OCI-LY1 (cell line): ENCODE data around the gene SLC17A9.

Source experiments
- H2AFZ ChIP-seq: fragments of 200-600 bp; sonication (generic), shearing (Covaris generic); 2 replicates; pipeline ENCODE4 v1.6.0; 2014; ENCODE audit warnings: antibody characterized with exemption, mild to moderate bottlenecking, low read length
- H3F3A ChIP-seq: fragments of 200-600 bp; sonication (generic), shearing (Covaris generic); 2 replicates; pipeline ENCODE4 v1.6.0; 2014; ENCODE audit warnings: mild to moderate bottlenecking, antibody characterized with exemption, low read length, moderate library complexity; ENCODE audit not compliant: insufficient read depth
- H3K27ac ChIP-seq: fragments of 200-600 bp; sonication (generic); 2 replicates; pipeline ENCODE4 v1.5.1; 2014; ENCODE audit warnings: low read length, mixed run types, mild to moderate bottlenecking, low read depth; ENCODE audit not compliant: poor library complexity, severe bottlenecking
- H3K27me3 ChIP-seq: fragments of 200-600 bp; sonication (generic); 2 replicates; pipeline ENCODE4 v1.6.0; 2014; ENCODE audit warnings: antibody characterized with exemption, mild to moderate bottlenecking, low read length, moderate library complexity; ENCODE audit not compliant: insufficient read depth
- H3K36me3 ChIP-seq: fragments of 200-600 bp; sonication (generic); 2 replicates; pipeline ENCODE4 v1.6.1; 2014; ENCODE audit warnings: mild to moderate bottlenecking, antibody characterized with exemption, low read length, moderate library complexity, mixed read lengths; ENCODE audit not compliant: insufficient read depth
- H3K4me1 ChIP-seq: fragments of 200-600 bp; sonication (generic); 2 replicates; pipeline ENCODE4 v1.5.1; 2014; ENCODE audit warnings: mild to moderate bottlenecking, low read length, moderate library complexity; ENCODE audit not compliant: insufficient read depth, severe bottlenecking
- H3K4me2 ChIP-seq: fragments of 200-600 bp; sonication (generic), shearing (Covaris generic); 2 replicates; pipeline ENCODE4 v1.6.1; 2014; ENCODE audit warnings: low read length
- H3K4me3 ChIP-seq: fragments of 200-600 bp; sonication (generic); 2 replicates; pipeline ENCODE4 v1.5.1; 2014; ENCODE audit warnings: low read length, low read depth, mild to moderate bottlenecking, mixed read lengths; ENCODE audit not compliant: poor library complexity, severe bottlenecking
- H3K79me2 ChIP-seq: fragments of 200-600 bp; shearing (Covaris generic); 2 replicates; pipeline ENCODE4 v1.6.1; 2016; ENCODE audit warnings: mixed run types, low read length, mixed read lengths; ENCODE audit not compliant: insufficient read depth
- H3K9ac ChIP-seq: fragments of 200-600 bp; sonication (generic), shearing (Covaris generic); 2 replicates; pipeline ENCODE4 v1.6.1; 2014; ENCODE audit warnings: mild to moderate bottlenecking, low read length, mixed read lengths
- H3K9me2 ChIP-seq: fragments of 200-600 bp; sonication (generic), shearing (Covaris generic); 2 replicates; pipeline ENCODE4 v1.6.1; 2014; ENCODE audit warnings: low read depth, mild to moderate bottlenecking, low read length, mixed read lengths
- H3K9me3 ChIP-seq: fragments of 200-600 bp; shearing (Covaris generic); 2 replicates; pipeline ENCODE4 v1.6.1; 2014; ENCODE audit warnings: low read length, mixed read lengths
- H4K20me1 ChIP-seq: fragments of 200-600 bp; sonication (generic), shearing (Covaris generic); 2 replicates; pipeline ENCODE4 v1.6.0; 2016; ENCODE audit warnings: mild to moderate bottlenecking, low read length; ENCODE audit not compliant: insufficient read depth
- CTCF ChIP-seq: fragments of 200-600 bp; sonication (generic), shearing (Covaris generic); IDR thresholded peaks from 2 replicates; pipeline ENCODE4 v1.5.1; 2017; ENCODE audit warnings: mild to moderate bottlenecking, antibody characterized with exemption, low read length, moderate library complexity, mixed read lengths
- EZH2 ChIP-seq: fragments of 200-600 bp; sonication (generic), shearing (Covaris generic); IDR thresholded peaks from 2 replicates; pipeline ENCODE4 v1.8.0; 2017; ENCODE audit warnings: borderline replicate concordance, mixed run types, mild to moderate bottlenecking, antibody characterized with exemption, low read length, moderate library complexity, mixed read lengths

The SLC17A9 gene

GRCh38 chr20:62952373-62952967, at the start of gene SLC17A9:
SLC17A9 (plus strand) TSS chr20:62952709; CDS start chr20:62952831, 122 bp downstream.
- peak within 1 kb of the TSS; percentile 74 for H3K4me2 ChIP-seq
- H3K79me2 ChIP-seq, result no peaks in the 10 kb centered on the region
- H4K20me1 ChIP-seq, result no peaks in the 10 kb centered on the region
- peak within 1 kb of the TSS; percentile 89 for H3K27ac ChIP-seq
- no peak for TF ChIP-seq EZH2
- TF ChIP-seq CTCF, result no peak; the same call in 1 of the 2 replicates
- no peaks in the 10 kb centered on the region for H3F3A ChIP-seq
- H3K36me3 ChIP-seq, result peaks cover 39% of the 10 kb centered on the region
- H3K4me1 ChIP-seq, result peaks cover 29% of the 10 kb centered on the region
- peak within 1 kb of the TSS; percentile 67 for H3K9ac ChIP-seq
- H2AFZ ChIP-seq, result no peak within 1 kb of the TSS
- H3K9me2 ChIP-seq, result no peaks in the 10 kb centered on the region
- H3K27me3 ChIP-seq, result no peaks in the 10 kb centered on the region
- H3K4me3 ChIP-seq, result peak within 1 kb of the TSS; percentile 64
- 0 out of 2 replicates have a peak, but pooled peaks cover 2% of the 10 kb centered on the region for H3K9me3 ChIP-seq

- no peak overlapping the region for H3K9ac ChIP-seq
- no peaks in the 10 kb centered on the region for H3K9me3 ChIP-seq
- H3K27ac ChIP-seq, result no peak overlapping the region
- TF ChIP-seq EZH2, result no peak
- TF ChIP-seq CTCF, result no peak
- 0 out of 2 replicates have a peak, but pooled peaks cover 3% of the 10 kb centered on the region for H3F3A ChIP-seq
- H3K4me2 ChIP-seq, result no peak overlapping the region
- H3K9me2 ChIP-seq, result no peaks in the 10 kb centered on the region
- H3K79me2 ChIP-seq, result no peaks in the 10 kb centered on the region
- H2AFZ ChIP-seq, result no peak overlapping the region
- peaks cover 67% of the 10 kb centered on the region for H3K36me3 ChIP-seq
- no peaks in the 10 kb centered on the region for H4K20me1 ChIP-seq
- peaks cover 26% of the 10 kb centered on the region for H3K4me1 ChIP-seq
- no peak overlapping the region for H3K4me3 ChIP-seq
- H3K27me3 ChIP-seq, result no peaks in the 10 kb centered on the region
Observed at GRCh38 chr20:62902926-62903615, 49.4 kb upstream of the SLC17A9 start.

GRCh38 chr20:62905536-62906117, 46.9 kb upstream of the SLC17A9 start:
- H3F3A ChIP-seq, result 0 out of 2 replicates have a peak, but pooled peaks cover 3% of the 10 kb centered on the region

More at GRCh38 chr20:62905536-62906117, 46.9 kb upstream of the SLC17A9 start:
- Histone ChIP-seq H3K4me2 (no peak overlapping the region), H3K9ac (no peak overlapping the region), H3K27me3 (no peaks in the 10 kb centered on the region), H3K79me2 (no peaks in the 10 kb centered on the region), H3K9me2 (no peaks in the 10 kb centered on the region), H3K4me1 (peaks cover 10% of the 10 kb centered on the region), H4K20me1 (no peaks in the 10 kb centered on the region), H3K9me3 (no peaks in the 10 kb centered on the region), H2AFZ (no peak overlapping the region), H3K4me3 (no peak overlapping the region), H3K36me3 (peaks cover 93% of the 10 kb centered on the region), H3K27ac (no peak overlapping the region)
- TF ChIP-seq CTCF (no peak), EZH2 (no peak)
